ENCODE data around the gene HSD3B7. TPM values are rescaled to one million over a fixed set of nuclear protein-coding genes. Genes with fewer than 3 reads are reported as not detected.

The HSD3B7 gene
- polyA plus RNA-seq, 5 donors, result 3.3 to 6.4 (median 4.5) TPM

- DNase-seq, result no peak
Observed at GRCh38 chr16:31022544-31023251, 37.7 kb downstream of the HSD3B7 start.

GRCh38 chr16:31023252-31023602, 38.2 kb downstream of the HSD3B7 start:
- no peak for DNase-seq

- no peak for DNase-seq
Observed at GRCh38 chr16:31023627-31024226, 38.7 kb downstream of the HSD3B7 start.

GRCh38 chr16:31025339-31025738, 40.3 kb downstream of the HSD3B7 start:
- DNase-seq, result no peak

- no peak for DNase-seq
Observed at GRCh38 chr16:31029272-31029671, 44.3 kb downstream of the HSD3B7 start.

GRCh38 chr16:31031276-31031675, 46.3 kb downstream of the HSD3B7 start:
- no peak for DNase-seq

- peak; percentile 96 to 97 for DNase-seq
Observed at GRCh38 chr16:31032736-31033708, 48.0 kb downstream of the HSD3B7 start, which contains the start of gene STX4. Gene STX4 (plus strand): TSS chr16:31033558. CDS start chr16:31033806, 248 bp downstream.

GRCh38 chr16:31033709-31034492, 48.9 kb downstream of the HSD3B7 start:
- peak; percentile 75 to 79 for DNase-seq

GRCh38 chr16:31036691-31037090, 51.7 kb downstream of the HSD3B7 start:
- DNase-seq, result no peak

Other genes starting within 250 kb of the HSD3B7 start
- gene PHKG2, start 236.8 kb upstream of the HSD3B7 start, polyA plus RNA-seq (ENCODE audit: insufficient read depth in 1 of 5, insufficient read length in 5 of 5, low replicate concordance in 1 of 5), result 10 to 100 TPM; 20.8 to 34.9 (median 30.3) TPM
- gene CFAP119, start 223.1 kb upstream of the HSD3B7 start, polyA plus RNA-seq (ENCODE audit: insufficient read depth in 1 of 5, insufficient read length in 5 of 5, low replicate concordance in 1 of 5), result 1 to 10 TPM; 4.0 to 8.1 (median 6.1) TPM
- gene RNF40, start 222.9 kb upstream of the HSD3B7 start, polyA plus RNA-seq (ENCODE audit: insufficient read depth in 1 of 5, insufficient read length in 5 of 5, low replicate concordance in 1 of 5), result 100 to 1,000 TPM in 2 of 5 donors, 10 to 100 TPM in 3; 89.0 to 108 (median 94.4) TPM
- 10 to 100 TPM; 16.8 to 20.9 (median 18.1) TPM for gene ZNF629, start 198.0 kb upstream of the HSD3B7 start, polyA plus RNA-seq (ENCODE audit: insufficient read depth in 1 of 5, insufficient read length in 5 of 5, low replicate concordance in 1 of 5)
- 10 to 100 TPM; 37.5 to 61.4 (median 43.5) TPM for gene BCL7C, start 91.1 kb upstream of the HSD3B7 start, polyA plus RNA-seq (ENCODE audit: insufficient read depth in 1 of 5, insufficient read length in 5 of 5, low replicate concordance in 1 of 5)
- gene CTF1, start 88.6 kb upstream of the HSD3B7 start, polyA plus RNA-seq (ENCODE audit: insufficient read depth in 1 of 5, insufficient read length in 5 of 5, low replicate concordance in 1 of 5), result 10 to 100 TPM in 3 of 5 donors, 1 to 10 TPM in 2; 7.8 to 12.5 (median 10.2) TPM
- 10 to 100 TPM; 13.9 to 29.4 (median 18.1) TPM for gene FBXL19, start 61.6 kb upstream of the HSD3B7 start, polyA plus RNA-seq (ENCODE audit: insufficient read depth in 1 of 5, insufficient read length in 5 of 5, low replicate concordance in 1 of 5)
- gene ORAI3, start 36.1 kb upstream of the HSD3B7 start, polyA plus RNA-seq (ENCODE audit: insufficient read depth in 1 of 5, insufficient read length in 5 of 5, low replicate concordance in 1 of 5), result 10 to 100 TPM; 16.0 to 21.9 (median 19.8) TPM
- gene SETD1A, start 27.5 kb upstream of the HSD3B7 start, polyA plus RNA-seq (ENCODE audit: insufficient read depth in 1 of 5, insufficient read length in 5 of 5, low replicate concordance in 1 of 5), result 10 to 100 TPM; 11.5 to 19.7 (median 13.0) TPM
- under 1 TPM; 0.37 to 0.70 (median 0.43) TPM for gene STX1B, start 25.4 kb downstream of the HSD3B7 start, polyA plus RNA-seq (ENCODE audit: insufficient read depth in 1 of 5, insufficient read length in 5 of 5, low replicate concordance in 1 of 5)
- gene STX4, start 48.4 kb downstream of the HSD3B7 start, polyA plus RNA-seq (ENCODE audit: insufficient read depth in 1 of 5, insufficient read length in 5 of 5, low replicate concordance in 1 of 5), result 10 to 100 TPM; 33.7 to 48.4 (median 40.5) TPM
- 1 to 10 TPM; 3.6 to 8.1 (median 4.6) TPM for gene ZNF668, start 89.0 kb downstream of the HSD3B7 start, polyA plus RNA-seq (ENCODE audit: insufficient read depth in 1 of 5, insufficient read length in 5 of 5, low replicate concordance in 1 of 5)
- 10 to 100 TPM in 4 of 5 donors, 1 to 10 TPM in 1; 9.7 to 13.8 (median 12.7) TPM for gene ZNF646, start 89.2 kb downstream of the HSD3B7 start, polyA plus RNA-seq (ENCODE audit: insufficient read depth in 1 of 5, insufficient read length in 5 of 5, low replicate concordance in 1 of 5)
- 1 to 10 TPM; 1.1 to 2.1 (median 1.9) TPM for gene PRSS53, start 103.7 kb downstream of the HSD3B7 start, polyA plus RNA-seq (ENCODE audit: insufficient read depth in 1 of 5, insufficient read length in 5 of 5, low replicate concordance in 1 of 5)
- 10 to 100 TPM; 61.7 to 78.7 (median 69.5) TPM for gene VKORC1, start 109.6 kb downstream of the HSD3B7 start, polyA plus RNA-seq (ENCODE audit: insufficient read depth in 1 of 5, insufficient read length in 5 of 5, low replicate concordance in 1 of 5)
- 10 to 100 TPM; 27.8 to 42.2 (median 36.7) TPM for gene BCKDK, start 123.2 kb downstream of the HSD3B7 start, polyA plus RNA-seq (ENCODE audit: insufficient read depth in 1 of 5, insufficient read length in 5 of 5, low replicate concordance in 1 of 5)
- gene KAT8, start 132.5 kb downstream of the HSD3B7 start, polyA plus RNA-seq (ENCODE audit: insufficient read depth in 1 of 5, insufficient read length in 5 of 5, low replicate concordance in 1 of 5), result 10 to 100 TPM; 55.8 to 73.0 (median 67.2) TPM
- gene PRSS8, start 150.5 kb downstream of the HSD3B7 start, polyA plus RNA-seq (ENCODE audit: insufficient read depth in 1 of 5, insufficient read length in 5 of 5, low replicate concordance in 1 of 5), result 100 to 1,000 TPM in 3 of 5 donors, 10 to 100 TPM in 2; 84.0 to 149 (median 119) TPM
- gene PRSS36, start 164.9 kb downstream of the HSD3B7 start, polyA plus RNA-seq (ENCODE audit: insufficient read depth in 1 of 5, insufficient read length in 5 of 5, low replicate concordance in 1 of 5), result 1 to 10 TPM; 1.6 to 3.4 (median 2.2) TPM
- 100 to 1,000 TPM; 673 to 814 (median 691) TPM for gene FUS, start 194.9 kb downstream of the HSD3B7 start, polyA plus RNA-seq (ENCODE audit: insufficient read depth in 1 of 5, insufficient read length in 5 of 5, low replicate concordance in 1 of 5)
- gene PYCARD, start 217.6 kb downstream of the HSD3B7 start, polyA plus RNA-seq (ENCODE audit: insufficient read depth in 1 of 5, insufficient read length in 5 of 5, low replicate concordance in 1 of 5), result 10 to 100 TPM; 12.7 to 27.8 (median 14.0) TPM
- gene TRIM72, start 228.9 kb downstream of the HSD3B7 start, polyA plus RNA-seq (ENCODE audit: insufficient read depth in 1 of 5, insufficient read length in 5 of 5, low replicate concordance in 1 of 5), result 1 to 10 TPM in 1 of 5 donors, under 1 TPM in 4; 0.13 to 2.5 (median 0.15) TPM
- not detected for gene PYDC1, start 231.9 kb downstream of the HSD3B7 start, polyA plus RNA-seq (ENCODE audit: insufficient read depth in 1 of 5, insufficient read length in 5 of 5, low replicate concordance in 1 of 5)

Measured in right lung (tissue), 5 donors.